ENCODE measurements around the gene ZFAND6. TPM values are rescaled to one million over a fixed set of nuclear protein-coding genes. Genes with fewer than 3 reads are reported as not detected.

The ZFAND6 gene
- total RNA-seq, 1 donor = 109 TPM

GRCh38 chr15:80167936-80168335 lies 108.5 kb downstream of the ZFAND6 start:
- Histone ChIP-seq H4K20me1 (ENCODE audit: insufficient read depth, low read length) (no peaks in the 10 kb centered on the region), H3K4me1 (ENCODE audit: insufficient read depth, low read length) (no peaks in the 10 kb centered on the region), H3K79me2 (ENCODE audit: insufficient read depth, low read length) (no peaks in the 10 kb centered on the region), H3K27me3 (ENCODE audit: insufficient read depth, low read length) (no peaks in the 10 kb centered on the region), H3K4me3 (ENCODE audit: insufficient read depth, low read length) (no peak overlapping the region), H3K27ac (ENCODE audit: low read depth, low read length) (no peak overlapping the region), H3K36me3 (ENCODE audit: insufficient read depth, low read length) (peaks cover 14% of the 10 kb centered on the region), H3K9me3 (ENCODE audit: low read depth, low read length) (no peaks in the 10 kb centered on the region), H3K4me2 (ENCODE audit: insufficient read depth, low read length) (no peak overlapping the region), H2AFZ (ENCODE audit: low read length) (no peak overlapping the region)
- DNase-seq (ENCODE audit: insufficient read length, low spot score, missing footprints) = no peak
- TF ChIP-seq, protein P1, sequence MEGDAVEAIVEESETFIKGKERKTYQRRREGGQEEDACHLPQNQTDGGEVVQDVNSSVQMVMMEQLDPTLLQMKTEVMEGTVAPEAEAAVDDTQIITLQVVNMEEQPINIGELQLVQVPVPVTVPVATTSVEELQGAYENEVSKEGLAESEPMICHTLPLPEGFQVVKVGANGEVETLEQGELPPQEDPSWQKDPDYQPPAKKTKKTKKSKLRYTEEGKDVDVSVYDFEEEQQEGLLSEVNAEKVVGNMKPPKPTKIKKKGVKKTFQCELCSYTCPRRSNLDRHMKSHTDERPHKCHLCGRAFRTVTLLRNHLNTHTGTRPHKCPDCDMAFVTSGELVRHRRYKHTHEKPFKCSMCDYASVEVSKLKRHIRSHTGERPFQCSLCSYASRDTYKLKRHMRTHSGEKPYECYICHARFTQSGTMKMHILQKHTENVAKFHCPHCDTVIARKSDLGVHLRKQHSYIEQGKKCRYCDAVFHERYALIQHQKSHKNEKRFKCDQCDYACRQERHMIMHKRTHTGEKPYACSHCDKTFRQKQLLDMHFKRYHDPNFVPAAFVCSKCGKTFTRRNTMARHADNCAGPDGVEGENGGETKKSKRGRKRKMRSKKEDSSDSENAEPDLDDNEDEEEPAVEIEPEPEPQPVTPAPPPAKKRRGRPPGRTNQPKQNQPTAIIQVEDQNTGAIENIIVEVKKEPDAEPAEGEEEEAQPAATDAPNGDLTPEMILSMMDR (IDR thresholded peaks at IDR 0.05; ENCODE audit: extremely low read depth, low read depth, low read length) = no peak

- H3K9me3 ChIP-seq (ENCODE audit: low read depth, low read length) = no peaks in the 10 kb centered on the region
- no peak for DNase-seq (ENCODE audit: insufficient read length, low spot score, missing footprints)
- no peaks in the 10 kb centered on the region for H4K20me1 ChIP-seq (ENCODE audit: insufficient read depth, low read length)
- TF ChIP-seq, protein P1 (IDR thresholded peaks at IDR 0.05; ENCODE audit: extremely low read depth, low read depth, low read length) = no peak
- no peak overlapping the region for H3K4me2 ChIP-seq (ENCODE audit: insufficient read depth, low read length)
- H3K79me2 ChIP-seq (ENCODE audit: insufficient read depth, low read length) = no peaks in the 10 kb centered on the region
- H3K27ac ChIP-seq (ENCODE audit: low read depth, low read length) = no peak overlapping the region
- no peak overlapping the region for H2AFZ ChIP-seq (ENCODE audit: low read length)
- H3K36me3 ChIP-seq (ENCODE audit: insufficient read depth, low read length) = peaks cover 10% of the 10 kb centered on the region
- H3K27me3 ChIP-seq (ENCODE audit: insufficient read depth, low read length) = no peaks in the 10 kb centered on the region
- no peak overlapping the region for H3K4me3 ChIP-seq (ENCODE audit: insufficient read depth, low read length)
- peaks cover under 1% of the 10 kb centered on the region for H3K4me1 ChIP-seq (ENCODE audit: insufficient read depth, low read length)
Observed at GRCh38 chr15:80168421-80168820, 108.9 kb downstream of the ZFAND6 start.

- Histone ChIP-seq H3K4me1 (ENCODE audit: insufficient read depth, low read length) (peaks cover 14% of the 10 kb centered on the region), H3K36me3 (ENCODE audit: insufficient read depth, low read length) (peaks cover 6% of the 10 kb centered on the region), H3K9me3 (ENCODE audit: low read depth, low read length) (no peaks in the 10 kb centered on the region), H3K4me3 (ENCODE audit: insufficient read depth, low read length) (no peak overlapping the region), H3K4me2 (ENCODE audit: insufficient read depth, low read length) (no peak overlapping the region), H4K20me1 (ENCODE audit: insufficient read depth, low read length) (no peaks in the 10 kb centered on the region), H3K27ac (ENCODE audit: low read depth, low read length) (no peak overlapping the region), H3K79me2 (ENCODE audit: insufficient read depth, low read length) (no peaks in the 10 kb centered on the region), H3K27me3 (ENCODE audit: insufficient read depth, low read length) (no peaks in the 10 kb centered on the region), H2AFZ (ENCODE audit: low read length) (no peak overlapping the region)
- TF ChIP-seq, protein P1 (IDR thresholded peaks at IDR 0.05; ENCODE audit: extremely low read depth, low read depth, low read length) = no peak
- no peak for DNase-seq (ENCODE audit: insufficient read length, low spot score, missing footprints)
Observed at GRCh38 chr15:80169768-80170357, 110.4 kb downstream of the ZFAND6 start.

DNA sequence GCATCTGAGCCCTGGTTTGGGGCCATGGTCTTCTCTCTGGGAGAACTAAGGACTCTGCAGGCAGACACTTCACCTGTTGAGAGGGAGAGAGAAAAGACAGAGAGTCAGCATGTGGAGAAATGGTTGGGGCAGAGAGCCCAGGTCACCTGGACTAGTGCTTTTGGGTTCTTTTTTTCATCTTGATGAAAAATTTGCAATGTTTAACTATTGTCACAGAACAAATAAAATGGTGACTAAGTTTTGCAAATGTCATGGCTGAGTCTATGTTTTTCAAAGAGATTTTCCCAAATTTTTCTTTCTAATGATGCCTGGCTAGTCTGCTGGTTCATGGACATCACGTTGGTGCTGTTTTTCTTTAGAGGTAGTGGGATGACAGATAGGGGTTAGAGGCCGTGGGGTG lies 111.1 kb downstream of the ZFAND6 start:
- no peak overlapping the region for H3K4me3 ChIP-seq (ENCODE audit: insufficient read depth, low read length)
- no peak overlapping the region for H3K27ac ChIP-seq (ENCODE audit: low read depth, low read length)
- H3K4me1 ChIP-seq (ENCODE audit: insufficient read depth, low read length) = peaks cover 15% of the 10 kb centered on the region
- DNase-seq (ENCODE audit: insufficient read length, low spot score, missing footprints) = no peak
- TF ChIP-seq, protein P1 (IDR thresholded peaks at IDR 0.05; ENCODE audit: extremely low read depth, low read depth, low read length) = no peak
- H3K4me2 ChIP-seq (ENCODE audit: insufficient read depth, low read length) = no peak overlapping the region
- H2AFZ ChIP-seq (ENCODE audit: low read length) = no peak overlapping the region
- no peaks in the 10 kb centered on the region for H3K9me3 ChIP-seq (ENCODE audit: low read depth, low read length)
- H4K20me1 ChIP-seq (ENCODE audit: insufficient read depth, low read length) = no peaks in the 10 kb centered on the region
- no peaks in the 10 kb centered on the region for H3K27me3 ChIP-seq (ENCODE audit: insufficient read depth, low read length)
- H3K79me2 ChIP-seq (ENCODE audit: insufficient read depth, low read length) = no peaks in the 10 kb centered on the region
- peaks cover 6% of the 10 kb centered on the region for H3K36me3 ChIP-seq (ENCODE audit: insufficient read depth, low read length)
